ENCODE data around the gene ZNF783. TPM values are rescaled to one million over a fixed set of nuclear protein-coding genes. Genes with fewer than 3 reads are reported as not detected.

The ZNF783 gene
- total RNA-seq, 1 experiment from 2014 or later = 2.3 TPM

DNA sequence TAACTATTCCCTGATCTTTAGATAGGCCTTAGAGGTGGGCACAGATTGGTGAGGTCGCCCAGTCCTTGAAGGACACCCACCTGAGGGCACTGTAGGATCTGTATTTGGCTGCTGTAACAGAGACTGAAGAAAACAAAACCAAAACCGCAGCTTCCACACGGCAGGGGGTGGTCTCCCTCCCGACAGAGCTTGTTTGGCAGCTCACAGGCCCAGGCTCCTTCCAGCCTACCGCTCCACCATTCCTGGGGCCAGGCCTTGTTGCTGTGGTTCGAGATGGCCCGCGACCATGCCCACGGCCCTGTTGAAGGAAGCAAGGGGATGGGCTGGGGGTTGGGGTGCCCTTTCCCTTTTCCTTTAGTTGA, 30.4 kb downstream of the ZNF783 start:
- in situ Hi-C loops (cut with HindIII; ENCODE audit: low pct_unique_long_range_greater_than_20kb, low sequenced_read_pairs) = no loop called here
- no peak for DNase-seq (ENCODE audit: low read depth)

DNA sequence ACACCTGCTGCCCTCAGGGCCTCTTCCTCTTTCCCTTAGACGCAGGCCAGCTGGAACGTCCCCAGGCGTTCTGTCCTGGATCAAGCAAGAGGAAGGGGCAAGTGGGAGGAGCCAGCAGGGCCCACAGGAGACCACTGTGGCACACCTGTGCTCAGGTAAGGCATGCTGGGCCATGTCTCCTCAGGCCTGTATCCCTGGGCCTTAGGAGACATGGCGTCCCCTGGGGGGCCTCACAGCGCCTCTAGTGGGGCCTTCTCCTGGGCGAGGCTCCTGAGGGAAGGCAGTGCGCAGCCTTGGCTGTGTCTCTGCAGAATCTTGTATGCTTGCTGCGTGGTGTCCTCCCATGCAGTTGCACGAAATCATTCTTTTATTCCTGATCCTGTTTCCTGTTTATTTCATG, 31.3 kb downstream of the ZNF783 start:
- in situ Hi-C loops (cut with HindIII; ENCODE audit: low pct_unique_long_range_greater_than_20kb, low sequenced_read_pairs) = no loop called here
- DNase-seq (ENCODE audit: low read depth) = no peak

DNA sequence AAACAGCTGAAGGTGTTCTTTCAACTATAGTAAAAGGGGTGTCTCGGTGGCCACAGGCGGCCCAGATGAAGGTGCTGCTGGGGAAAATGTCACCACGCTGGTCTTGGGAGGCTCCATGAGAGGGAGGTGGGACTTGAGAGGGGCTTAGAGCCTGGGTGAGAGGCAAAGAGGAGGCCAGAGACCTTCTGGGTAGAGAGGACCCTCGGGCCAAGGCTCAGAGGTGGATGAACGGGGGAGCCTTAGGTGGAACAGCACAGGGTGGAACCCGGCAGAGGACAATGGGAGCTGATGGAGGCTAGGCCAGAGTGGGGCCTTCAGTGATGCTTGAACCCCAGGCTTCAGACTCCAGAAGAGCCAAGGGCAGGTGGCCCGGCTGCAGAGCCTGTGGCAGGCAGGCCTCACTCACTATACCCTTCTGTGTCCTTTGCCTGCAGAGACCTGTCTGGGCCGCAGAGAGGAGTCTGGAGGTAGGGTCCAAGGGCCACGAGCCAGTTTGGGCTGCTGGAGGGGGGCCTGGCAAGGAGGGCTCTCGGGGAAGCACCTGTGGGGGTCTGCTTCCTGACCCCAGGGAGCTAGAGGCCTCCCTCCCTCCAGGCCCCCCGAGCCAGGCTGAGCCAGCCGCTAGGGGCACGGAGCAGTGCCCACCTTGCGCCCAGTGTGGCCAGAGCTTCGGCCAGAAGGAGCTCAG, 32.1 kb downstream of the ZNF783 start:
- in situ Hi-C loops (cut with HindIII; ENCODE audit: low pct_unique_long_range_greater_than_20kb, low sequenced_read_pairs) = no loop called here
- DNase-seq (ENCODE audit: low read depth) = no peak

DNA sequence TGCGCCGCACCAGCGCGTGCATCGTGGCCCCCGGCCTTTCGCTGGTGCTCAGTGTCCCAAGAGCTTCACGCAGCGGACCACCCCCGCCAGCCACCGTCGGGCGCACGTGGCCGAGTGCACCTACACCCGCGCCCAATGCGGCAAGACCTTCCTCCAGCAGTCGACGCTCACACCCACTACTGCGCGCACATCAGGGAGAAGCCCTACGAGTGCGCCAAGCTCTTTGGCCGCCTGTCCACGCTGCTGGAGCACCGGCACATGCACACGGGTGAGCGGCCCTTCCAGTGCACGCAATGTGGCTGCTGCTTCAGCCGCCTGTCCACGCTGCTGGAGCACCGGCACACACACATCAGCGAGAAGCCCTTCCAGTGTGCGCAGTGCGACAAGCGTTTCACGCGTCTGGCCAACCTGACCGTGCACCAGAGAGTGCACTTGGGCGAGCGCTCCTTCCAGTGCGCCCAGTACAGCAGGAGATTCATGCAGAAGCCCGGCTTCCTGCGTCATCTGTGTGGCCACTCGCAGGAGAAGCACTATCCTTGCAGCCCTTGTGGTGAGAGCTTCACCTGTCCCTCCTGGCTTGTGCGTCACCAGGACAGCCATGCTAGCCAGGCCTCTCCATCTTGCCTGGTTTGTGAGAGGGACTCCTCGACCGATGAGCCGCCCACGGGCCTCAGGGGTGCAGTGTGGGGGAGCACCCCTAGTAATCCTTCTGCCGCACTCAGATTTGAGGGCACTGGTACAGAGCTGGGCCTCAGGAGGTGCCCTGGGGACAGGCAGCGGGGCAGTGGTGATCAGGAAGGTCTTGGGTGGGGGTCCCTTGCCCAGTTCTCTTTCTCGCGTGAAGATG, 32.9 kb downstream of the ZNF783 start:
- in situ Hi-C loops (cut with HindIII; ENCODE audit: low pct_unique_long_range_greater_than_20kb, low sequenced_read_pairs) = no loop called here
- no peak for DNase-seq (ENCODE audit: low read depth)

DNA sequence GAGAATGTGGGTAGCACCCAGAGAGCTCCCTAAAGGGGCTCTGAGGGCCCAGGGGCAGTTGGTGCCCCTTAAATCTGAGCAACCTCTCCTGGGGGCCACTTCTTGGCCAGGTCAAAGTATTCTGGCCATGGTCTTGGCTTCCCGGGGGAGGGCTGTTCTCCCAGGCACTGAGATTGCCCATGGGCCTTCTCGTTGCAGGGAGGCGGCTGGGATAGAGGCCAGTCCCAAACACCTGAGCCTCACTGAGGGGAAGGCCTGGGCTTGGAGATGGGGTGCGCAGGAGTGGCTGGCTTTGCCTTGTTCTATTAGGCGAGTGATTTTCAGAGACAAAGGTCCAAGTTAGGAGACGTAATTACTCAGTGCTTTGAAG, 33.5 kb downstream of the ZNF783 start:
- no peak for DNase-seq (ENCODE audit: low read depth)
- in situ Hi-C loops (cut with HindIII; ENCODE audit: low pct_unique_long_range_greater_than_20kb, low sequenced_read_pairs) = no loop called here

DNA sequence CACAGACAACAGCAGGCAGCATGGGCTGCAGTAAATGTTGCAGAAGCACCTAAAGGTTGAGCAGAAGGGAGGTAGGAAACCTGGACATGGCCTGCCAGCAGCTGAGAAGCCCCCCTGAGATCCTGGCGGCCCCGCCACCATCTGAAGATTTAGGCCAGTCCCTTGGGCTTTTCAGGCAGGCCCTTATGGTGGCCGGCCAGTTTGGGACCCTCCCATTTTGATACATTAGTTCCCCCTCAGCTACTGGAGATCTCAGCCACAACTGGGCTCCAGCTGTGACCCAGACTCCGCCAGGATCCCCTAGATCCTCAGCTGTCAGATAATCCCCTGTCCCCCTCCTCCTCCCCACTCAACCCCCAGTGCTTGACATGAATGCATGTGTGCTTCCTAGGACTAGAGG, 34.4 kb downstream of the ZNF783 start:
- in situ Hi-C loops (cut with HindIII; ENCODE audit: low pct_unique_long_range_greater_than_20kb, low sequenced_read_pairs) = no loop called here
- DNase-seq (ENCODE audit: low read depth) = no peak

DNA sequence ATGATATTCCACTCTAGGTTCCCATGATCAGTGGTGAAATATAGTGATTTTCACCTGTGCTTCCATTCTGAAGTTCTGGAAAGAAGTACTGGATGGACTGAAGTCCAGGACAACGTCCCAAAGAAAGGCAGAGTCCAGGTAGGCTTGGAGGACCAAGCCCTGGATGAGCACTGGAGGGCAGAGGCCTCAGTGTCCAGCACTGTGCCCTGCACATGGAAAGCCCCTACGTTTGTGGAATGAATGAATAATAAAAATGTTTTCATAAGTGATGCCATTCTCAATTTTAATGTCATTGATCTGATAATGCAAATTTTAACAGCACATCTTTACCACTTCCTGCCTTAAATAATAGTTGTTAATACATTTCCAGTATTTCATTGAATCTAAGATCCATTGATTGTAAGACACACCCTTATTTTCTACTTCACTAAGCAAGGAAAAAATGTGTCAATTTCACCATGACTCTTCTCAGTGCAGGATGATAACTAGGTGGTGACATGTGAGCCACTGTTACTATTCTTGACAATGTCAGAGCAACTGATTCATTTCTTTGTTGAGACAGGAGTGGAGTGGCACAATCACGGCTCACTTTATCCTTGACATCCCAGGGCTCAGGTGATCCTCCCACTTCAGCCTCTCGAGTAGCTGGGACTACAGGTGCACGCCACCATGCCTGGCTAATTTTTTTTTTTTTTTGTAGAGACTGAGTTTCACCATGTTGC, 35.2 kb downstream of the ZNF783 start:
- no peak for DNase-seq (ENCODE audit: low read depth)
- in situ Hi-C loops (cut with HindIII; ENCODE audit: low pct_unique_long_range_greater_than_20kb, low sequenced_read_pairs) = no loop called here

DNA sequence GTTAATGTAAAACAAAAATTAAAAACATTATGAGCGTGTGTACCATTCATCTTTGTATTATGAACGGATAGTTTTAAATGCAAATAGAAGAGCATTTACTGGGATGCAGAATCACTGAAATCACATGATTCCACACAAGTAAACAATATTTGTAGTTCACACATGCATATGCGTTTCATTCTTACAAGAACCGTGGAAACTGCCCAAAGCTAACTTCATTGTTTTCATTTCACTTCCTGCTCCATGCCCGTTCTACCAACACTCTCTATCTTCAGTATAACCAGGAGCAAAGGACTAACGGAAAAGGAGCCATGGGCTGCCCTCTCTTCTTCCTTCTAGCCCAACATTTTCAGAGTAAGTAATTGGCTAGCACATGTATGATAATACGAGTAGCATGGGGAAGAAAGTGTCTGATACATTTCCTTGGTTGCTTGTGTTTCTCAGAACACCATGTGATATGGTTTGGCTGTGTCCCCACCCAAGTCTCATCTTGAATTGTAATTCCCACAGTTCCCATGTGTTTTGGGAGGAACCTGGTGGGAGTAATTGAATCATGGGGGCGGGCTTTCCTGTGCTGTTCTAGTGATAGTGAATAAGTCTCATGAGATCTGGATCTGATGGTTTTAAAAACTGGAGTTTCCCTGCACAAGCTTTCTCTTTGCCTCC, 38.8 kb downstream of the ZNF783 start:
- in situ Hi-C loops (cut with HindIII; ENCODE audit: low pct_unique_long_range_greater_than_20kb, low sequenced_read_pairs) = no loop called here
- no peak for DNase-seq (ENCODE audit: low read depth)

DNA sequence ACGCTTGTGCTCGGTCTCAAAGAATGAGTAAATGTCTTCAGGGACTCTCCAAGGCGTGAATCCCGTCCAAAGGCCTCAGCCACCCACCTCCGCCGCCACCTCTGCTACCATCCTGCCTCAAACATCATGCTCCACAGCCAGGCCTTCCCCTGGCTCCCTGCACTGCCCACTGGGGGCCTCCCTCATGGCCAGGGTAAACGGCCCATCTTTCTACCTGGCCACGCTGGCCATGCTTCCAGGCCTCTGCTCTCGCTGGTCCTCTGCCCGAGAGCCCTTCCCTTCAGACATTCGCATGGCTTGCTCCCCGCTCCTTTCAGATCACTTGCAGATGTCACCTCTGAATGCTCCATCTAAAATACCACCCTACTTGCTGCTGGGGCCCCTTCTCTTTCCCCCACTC, 40.2 kb downstream of the ZNF783 start:
- in situ Hi-C loops (cut with HindIII; ENCODE audit: low pct_unique_long_range_greater_than_20kb, low sequenced_read_pairs) = no loop called here
- no peak for DNase-seq (ENCODE audit: low read depth)

DNA sequence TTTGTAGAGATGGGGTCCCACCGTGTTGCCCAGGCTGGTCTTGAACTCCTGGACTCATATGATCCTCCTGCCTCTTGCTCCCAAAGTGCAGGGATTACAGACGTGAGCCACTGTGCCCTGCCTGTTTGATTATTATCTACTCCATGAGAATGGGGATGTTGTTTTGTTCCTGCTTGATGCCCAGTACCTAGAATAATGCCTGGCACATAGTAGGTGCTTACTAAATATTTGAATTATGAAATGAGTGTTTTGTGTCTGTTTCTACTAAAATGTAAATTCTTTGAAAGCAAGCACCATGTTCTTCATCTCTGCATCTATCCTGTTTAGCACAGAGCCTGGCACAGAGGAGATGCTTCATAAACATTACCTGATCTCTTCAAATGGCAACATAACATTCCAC, 40.9 kb downstream of the ZNF783 start:
- in situ Hi-C loops (cut with HindIII; ENCODE audit: low pct_unique_long_range_greater_than_20kb, low sequenced_read_pairs) = no loop called here
- DNase-seq (ENCODE audit: low read depth) = no peak

DNA sequence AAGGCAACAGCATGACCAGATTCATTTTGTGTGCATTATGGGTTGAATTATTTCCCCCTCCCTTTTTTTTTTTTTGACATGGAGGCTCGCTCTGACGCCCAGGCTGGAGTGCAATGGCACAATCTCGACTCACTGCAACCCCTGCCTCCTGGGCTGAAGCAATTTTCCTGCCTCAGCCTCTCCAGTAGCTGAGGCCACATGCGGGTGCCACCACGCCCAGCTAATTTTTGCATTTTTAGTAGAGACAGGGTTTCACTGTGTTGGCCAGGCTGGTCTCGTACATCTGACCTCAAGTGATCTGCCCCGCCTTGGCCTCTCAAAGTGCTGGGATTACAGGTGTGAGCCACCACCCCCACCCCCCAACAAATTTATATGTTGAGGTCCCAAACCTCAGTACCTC, 42.0 kb downstream of the ZNF783 start:
- DNase-seq (ENCODE audit: low read depth) = no peak
- in situ Hi-C loops (cut with HindIII; ENCODE audit: low pct_unique_long_range_greater_than_20kb, low sequenced_read_pairs) = no loop called here

DNA sequence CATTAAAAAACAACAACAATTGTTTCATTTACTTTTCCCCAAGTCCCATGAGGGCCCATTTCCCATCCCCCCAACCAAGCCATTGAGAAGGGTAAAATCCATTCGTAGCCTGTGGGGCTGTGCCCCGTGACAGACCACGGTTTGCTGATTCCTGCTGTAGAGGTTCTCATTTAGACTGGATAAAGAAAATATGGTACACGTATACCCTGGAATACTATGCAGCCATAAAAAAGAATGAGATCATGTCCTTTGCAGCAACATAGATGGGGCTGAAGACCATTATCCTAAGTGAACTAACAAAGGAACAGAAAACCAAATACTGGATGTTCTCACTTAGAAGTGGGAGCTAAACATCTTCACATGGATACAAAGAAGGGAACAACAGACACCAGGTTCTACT, 44.9 kb downstream of the ZNF783 start:
- in situ Hi-C loops (cut with HindIII; ENCODE audit: low pct_unique_long_range_greater_than_20kb, low sequenced_read_pairs) = no loop called here
- DNase-seq (ENCODE audit: low read depth) = no peak

DNA sequence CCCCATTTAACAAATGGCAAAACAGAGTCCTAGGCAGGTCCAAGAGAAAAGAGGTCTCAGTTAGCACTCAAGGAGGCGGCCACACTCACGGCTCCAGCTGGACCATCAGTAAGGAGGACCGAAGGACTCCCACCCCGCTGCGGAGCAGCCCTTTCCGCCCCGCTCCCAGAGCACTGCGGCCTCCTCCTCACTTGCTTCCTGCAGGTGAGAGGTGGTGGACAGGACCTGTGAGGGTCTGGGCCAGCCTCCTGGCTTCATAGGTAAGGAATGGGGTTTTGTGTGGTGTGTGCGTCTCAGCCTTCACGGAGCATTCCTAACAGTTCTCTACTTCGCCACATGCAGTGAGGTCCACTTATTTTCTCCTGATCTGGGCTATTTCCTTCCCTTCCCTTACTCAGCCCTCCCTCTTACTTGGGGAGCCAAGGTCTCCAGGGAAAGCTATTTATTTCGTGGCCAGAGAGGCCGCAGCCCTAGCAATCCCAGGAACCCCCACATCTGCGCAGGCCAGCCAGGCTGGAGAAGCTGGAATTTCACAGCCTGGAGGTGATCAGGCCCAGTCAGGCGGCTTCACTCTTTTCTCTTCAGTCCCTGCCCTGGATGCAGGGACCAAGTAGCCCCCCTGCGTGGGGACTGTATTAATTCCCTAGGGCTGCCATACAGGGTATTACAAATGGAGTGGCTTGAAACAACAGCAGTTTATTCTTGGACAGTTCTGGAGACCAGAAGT, 45.9 kb downstream of the ZNF783 start:
- no peak for DNase-seq (ENCODE audit: low read depth)
- in situ Hi-C loops (cut with HindIII; ENCODE audit: low pct_unique_long_range_greater_than_20kb, low sequenced_read_pairs) = no loop called here

DNA sequence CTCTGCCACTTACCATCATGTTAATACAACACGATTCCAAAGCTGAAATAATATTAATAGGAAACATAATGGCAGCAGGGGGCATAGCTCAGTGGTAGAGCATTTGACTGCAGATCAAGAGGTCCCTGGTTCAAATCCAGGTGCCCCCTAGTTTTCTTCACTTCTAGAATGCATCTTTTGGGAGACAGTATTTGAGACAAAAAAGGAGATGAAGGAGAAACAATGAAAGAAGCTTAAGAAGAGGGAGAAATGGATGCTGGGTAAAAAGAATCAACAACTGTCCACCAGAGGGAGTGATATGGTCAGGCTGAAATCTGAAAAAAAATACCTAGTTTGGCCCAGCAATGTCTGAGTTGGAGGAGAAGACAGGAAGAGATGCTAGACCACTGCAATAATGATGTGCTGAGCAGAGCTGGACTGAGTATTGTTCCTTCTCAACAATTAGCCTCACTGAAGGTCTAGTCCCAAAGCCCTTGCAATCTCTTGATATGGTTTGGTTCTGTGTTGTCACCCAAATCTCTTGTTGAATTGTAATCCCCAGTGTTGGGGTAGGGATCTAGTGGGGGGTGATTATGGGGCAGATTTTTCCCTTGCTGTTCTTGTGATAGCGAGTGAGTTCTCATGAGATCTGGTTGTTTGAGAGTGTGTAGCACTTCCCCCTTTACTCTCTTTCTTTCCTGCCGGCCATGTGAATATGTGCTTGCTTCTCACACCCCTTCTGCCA, 48.3 kb downstream of the ZNF783 start:
- in situ Hi-C loops (cut with HindIII; ENCODE audit: low pct_unique_long_range_greater_than_20kb, low sequenced_read_pairs) = no loop called here
- DNase-seq (ENCODE audit: low read depth) = peak; percentile 55

DNA sequence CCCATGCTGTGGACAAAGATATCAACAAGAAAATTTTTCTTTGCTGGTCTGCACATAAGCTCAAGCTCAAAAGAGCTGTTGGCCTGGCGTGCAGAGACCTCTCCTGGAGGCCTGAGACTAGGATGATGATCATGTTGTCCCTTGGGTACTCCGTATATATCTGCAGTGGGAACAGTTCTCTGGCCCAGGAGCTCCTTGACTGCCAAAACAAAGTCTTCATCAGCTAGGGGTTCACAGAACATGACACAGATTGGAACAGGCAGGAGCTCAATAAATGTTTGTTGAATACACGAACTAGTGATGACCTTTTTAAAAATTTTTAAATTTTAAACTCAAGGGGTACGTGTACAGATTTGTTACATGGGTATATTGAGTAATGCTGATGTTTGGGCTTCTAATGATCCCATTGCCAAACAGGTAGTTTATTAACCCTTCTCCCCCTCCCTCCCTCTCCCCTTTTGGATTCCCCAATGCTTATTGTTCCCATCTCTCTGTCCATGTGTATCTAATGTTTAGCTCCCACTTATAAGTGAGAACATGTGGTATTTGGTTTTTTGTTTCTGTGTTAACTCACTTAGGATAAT, 49.1 kb downstream of the ZNF783 start:
- DNase-seq (ENCODE audit: low read depth) = no peak
- in situ Hi-C loops (cut with HindIII; ENCODE audit: low pct_unique_long_range_greater_than_20kb, low sequenced_read_pairs) = no loop called here

DNA sequence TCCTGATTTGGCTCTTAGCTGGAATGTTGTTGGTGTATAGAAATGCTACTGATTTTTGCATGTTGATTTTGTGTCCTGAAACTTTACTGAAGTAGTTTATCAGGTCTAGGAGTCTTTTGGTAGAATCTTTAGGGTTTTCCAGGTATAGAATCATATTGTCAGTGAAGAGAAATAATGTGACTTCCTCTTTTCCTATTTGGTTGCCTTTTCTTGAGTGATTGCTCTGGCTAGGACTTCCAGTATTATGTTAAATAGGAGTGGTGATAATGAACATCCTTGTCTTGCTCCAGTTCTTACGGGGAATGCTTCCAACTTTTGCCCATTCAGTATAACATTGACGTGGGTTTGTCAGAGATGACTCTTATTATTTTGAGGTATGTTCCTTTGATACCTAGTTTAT, 52.0 kb downstream of the ZNF783 start:
- in situ Hi-C loops (cut with HindIII; ENCODE audit: low pct_unique_long_range_greater_than_20kb, low sequenced_read_pairs) = no loop called here

DNA sequence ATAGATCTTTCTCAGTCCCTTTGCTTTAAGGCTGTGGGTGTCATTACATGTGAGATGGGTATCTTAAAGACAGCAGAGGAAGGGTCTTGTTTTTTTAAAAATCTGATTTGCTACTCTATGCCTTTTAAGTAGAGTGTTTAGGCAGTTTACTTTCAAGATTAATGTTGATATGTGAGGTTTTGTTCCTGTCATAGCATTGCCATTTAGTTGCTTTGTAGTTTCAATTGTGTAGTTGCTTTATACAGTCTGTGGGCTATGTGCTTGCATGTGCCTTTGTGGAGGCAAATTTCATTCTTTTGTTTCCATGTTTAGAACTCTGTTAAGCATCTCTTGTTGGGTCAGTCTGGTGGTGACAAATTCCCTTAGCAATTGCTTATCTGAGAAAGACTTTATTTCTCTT, 54.6 kb downstream of the ZNF783 start:
- no peak for DNase-seq (ENCODE audit: low read depth)
- in situ Hi-C loops (cut with HindIII; ENCODE audit: low pct_unique_long_range_greater_than_20kb, low sequenced_read_pairs) = no loop called here

More for the DNA sequence above, 52.0 kb downstream of the ZNF783 start:
- DNase-seq (ENCODE audit: low read depth) = no peak
